HG03159 (cell line): ENCODE results near the gene AICDA.
"Not testable (repeated sequence)": the region's sequence is repeated elsewhere in the genome, so short reads cannot be mapped to it uniquely, and the experiment has no call there.

Experiments
- ATAC-seq: cut with Tn5 transposase; IDR thresholded peaks from one replicate; pipeline ENCODE4 v1.9.1; 2021; ENCODE audit warnings: mild to moderate bottlenecking, moderate library complexity; ENCODE audit not compliant: unreplicated experiment

AICDA gene

GRCh38 chr12:8613881-8614280 lies 1.2 kb upstream of the AICDA start:
- ATAC-seq: not testable (repeated sequence)

- ATAC-seq: no peak
Observed at GRCh38 chr12:8609061-8609570, 3.5 kb downstream of the AICDA start.

GRCh38 chr12:8606890-8607289 lies 5.8 kb downstream of the AICDA start:
- ATAC-seq: no peak

- no peak for ATAC-seq
Observed at GRCh38 chr12:8605057-8605456, 7.6 kb downstream of the AICDA start.

GRCh38 chr12:8603856-8604255 lies 8.8 kb downstream of the AICDA start:
- ATAC-seq: no peak

- no peak for ATAC-seq
Observed at GRCh38 chr12:8603286-8603685, 9.4 kb downstream of the AICDA start.

GRCh38 chr12:8596561-8596960 lies 16.1 kb downstream of the AICDA start:
- ATAC-seq: no peak

GRCh38 chr12:8594072-8594471 lies 18.6 kb downstream of the AICDA start:
- no peak for ATAC-seq

- ATAC-seq: no peak
Observed at GRCh38 chr12:8593246-8593645, 19.4 kb downstream of the AICDA start.

GRCh38 chr12:8590842-8591545 lies 21.7 kb downstream of the AICDA start:
- no peak for ATAC-seq

GRCh38 chr12:8589679-8590078 lies 23.0 kb downstream of the AICDA start:
- ATAC-seq: no peak

- not testable (repeated sequence) for ATAC-seq
Observed at GRCh38 chr12:8584478-8584877, 28.2 kb downstream of the AICDA start.

GRCh38 chr12:8584004-8584403 lies 28.7 kb downstream of the AICDA start:
- no peak for ATAC-seq

GRCh38 chr12:8581098-8581784 lies 31.4 kb downstream of the AICDA start:
- ATAC-seq: no peak

- no peak for ATAC-seq
Observed at GRCh38 chr12:8577879-8578278, 34.8 kb downstream of the AICDA start.

GRCh38 chr12:8572507-8572906 lies 40.2 kb downstream of the AICDA start:
- ATAC-seq: no peak

- ATAC-seq: no peak
Observed at GRCh38 chr12:8566525-8566924, 46.1 kb downstream of the AICDA start.

GRCh38 chr12:8566052-8566451 lies 46.6 kb downstream of the AICDA start:
- ATAC-seq: not testable (repeated sequence)

- ATAC-seq: no peak
Observed at GRCh38 chr12:8564656-8565055, 48.0 kb downstream of the AICDA start.

- no peak for ATAC-seq
Observed at GRCh38 chr12:8563356-8563755, 49.3 kb downstream of the AICDA start.

GRCh38 chr12:8562310-8562709 lies 50.3 kb downstream of the AICDA start:
- no peak for ATAC-seq

- ATAC-seq: no peak
Observed at GRCh38 chr12:8561011-8561410, 51.6 kb downstream of the AICDA start.
